ENCODE results near the gene FBXL7.

DNA sequence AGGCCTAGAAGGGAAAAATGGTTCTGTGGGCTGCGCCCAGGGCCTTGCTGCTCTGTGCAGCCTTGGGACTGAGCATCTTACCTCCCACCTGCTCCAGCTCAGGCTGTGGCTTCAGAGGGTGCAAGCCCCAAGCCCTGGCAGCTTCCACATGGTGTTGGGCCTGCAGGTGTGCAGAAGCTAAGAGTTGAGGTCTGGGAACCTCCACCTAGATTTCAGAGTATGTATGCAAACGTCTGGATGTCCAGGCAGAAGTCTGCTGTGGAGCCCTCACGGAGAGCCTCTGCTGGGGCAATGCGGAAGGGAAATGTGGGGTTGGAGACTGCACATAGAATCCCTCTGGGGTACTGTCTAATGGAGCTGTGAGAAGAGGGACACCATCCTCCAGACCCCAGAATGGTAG, 36.0 kb downstream of the FBXL7 start:
- TF ChIP-seq, protein P1, sequence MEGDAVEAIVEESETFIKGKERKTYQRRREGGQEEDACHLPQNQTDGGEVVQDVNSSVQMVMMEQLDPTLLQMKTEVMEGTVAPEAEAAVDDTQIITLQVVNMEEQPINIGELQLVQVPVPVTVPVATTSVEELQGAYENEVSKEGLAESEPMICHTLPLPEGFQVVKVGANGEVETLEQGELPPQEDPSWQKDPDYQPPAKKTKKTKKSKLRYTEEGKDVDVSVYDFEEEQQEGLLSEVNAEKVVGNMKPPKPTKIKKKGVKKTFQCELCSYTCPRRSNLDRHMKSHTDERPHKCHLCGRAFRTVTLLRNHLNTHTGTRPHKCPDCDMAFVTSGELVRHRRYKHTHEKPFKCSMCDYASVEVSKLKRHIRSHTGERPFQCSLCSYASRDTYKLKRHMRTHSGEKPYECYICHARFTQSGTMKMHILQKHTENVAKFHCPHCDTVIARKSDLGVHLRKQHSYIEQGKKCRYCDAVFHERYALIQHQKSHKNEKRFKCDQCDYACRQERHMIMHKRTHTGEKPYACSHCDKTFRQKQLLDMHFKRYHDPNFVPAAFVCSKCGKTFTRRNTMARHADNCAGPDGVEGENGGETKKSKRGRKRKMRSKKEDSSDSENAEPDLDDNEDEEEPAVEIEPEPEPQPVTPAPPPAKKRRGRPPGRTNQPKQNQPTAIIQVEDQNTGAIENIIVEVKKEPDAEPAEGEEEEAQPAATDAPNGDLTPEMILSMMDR (IDR thresholded peaks at IDR 0.05): no peak
- TF ChIP-seq POLR2A (IDR thresholded peaks at IDR 0.05): no peak
- TF ChIP-seq POLR2AphosphoS5 (IDR thresholded peaks at IDR 0.05): no peak

Data from suprapubic skin (tissue), 4 donors.